HCT116 (cell line): Measurements from ENCODE around the gene STRN3. TPM values are rescaled to one million over a fixed set of nuclear protein-coding genes. Genes with fewer than 3 reads are reported as not detected.

Experiments used
- ATAC-seq: fragments of 200-7000 bp; cut with Tn5 transposase; 2 replicates; pipeline ENCODE4 v1.9.1; 2020; ENCODE audit warnings: mild to moderate bottlenecking, moderate library complexity
- BruUV-seq: library from RNA; stranded (reverse); fragments of 400-500 nt; replicated peaks from 2 replicates; lab custom pipeline; 2021; lab: Mats Ljungman, UMichigan
- CTCF ChIA-PET: fragments of 300-600 bp; sonication (Branson Sonifier 250); formaldehyde crosslinking; loops from one replicate; lab custom pipeline; 2021; ENCODE audit warnings: antibody characterized with exemption; lab: Charles Lee
- POLR2A ChIA-PET: fragments of 300-600, 350-600 bp; sonication (Branson Sonifier 250); formaldehyde crosslinking; loops from one replicate; lab custom pipeline; 2021; ENCODE audit warnings: antibody characterized with exemption; lab: Charles Lee
- RAD21 ChIA-PET, 2 experiments: fragments of 300-600 bp; sonication (Branson Sonifier 250); formaldehyde crosslinking; loops; one replicate each; lab custom pipeline; 2023; ENCODE audit warnings: low total read pairs in 2 of 2; ENCODE audit not compliant: uncharacterized antibody in 2 of 2, unreplicated experiment in 2 of 2, low non-redundant PET in 1 of 2; lab: Charles Lee
- DNase-seq: peaks from one replicate; pipeline ENCODE4 v3.0.0-alpha.2; 2010; ENCODE audit warnings: low read depth, low spot score
- H2AFZ ChIP-seq: fragments of 200-600 bp; shearing (Covaris generic), sonication (generic); 2 replicates; pipeline ENCODE4 v1.6.1; 2017; ENCODE audit warnings: low read depth, mixed run types, mixed read lengths, antibody characterized with exemption, low read length; ENCODE audit not compliant: poor library complexity, severe bottlenecking
- H3K27ac ChIP-seq: 2 replicates; pipeline ENCODE4 v1.5.1; 2012; ENCODE audit warnings: low read depth, low read length
- H3K27me3 ChIP-seq: fragments of 200-600 bp; sonication (generic); 2 replicates; pipeline ENCODE4 v1.6.1; 2016; ENCODE audit warnings: mixed run types, low read length, mixed read lengths; ENCODE audit not compliant: insufficient read depth
- H3K36me3 ChIP-seq, 2 experiments: fragments of 200-500 bp in 1 of 2; fragments of 200-600 bp in 1 of 2; sonication (Bioruptor generic) in 1 of 2; sonication (generic) in 1 of 2; 2 replicates each; pipeline versions ENCODE4 v1.5.1 to v1.6.1; 2014 to 2016; ENCODE audit warnings: low read length in 2 of 2, inconsistent platforms in 1 of 2, mixed read lengths in 1 of 2, mixed run types in 1 of 2; ENCODE audit not compliant: insufficient read depth in 2 of 2, control insufficient read depth in 1 of 2
- H3K4me1 ChIP-seq, 2 experiments: fragments of 200-600 bp in 1 of 2; sonication (generic) in 1 of 2; 2 replicates each; pipeline versions ENCODE4 v1.5.1 to v1.6.1; 2012 to 2017; ENCODE audit warnings: low read length in 2 of 2, inconsistent platforms in 1 of 2, mild to moderate bottlenecking in 1 of 2, mixed read lengths in 1 of 2, mixed run types in 1 of 2, moderate library complexity in 1 of 2; ENCODE audit not compliant: insufficient read depth in 2 of 2, control insufficient read depth in 1 of 2
- H3K4me2 ChIP-seq: fragments of 200-600 bp; sonication (generic); 2 replicates; pipeline ENCODE4 v1.6.1; 2017; ENCODE audit warnings: mixed run types, low read length, mixed read lengths
- H3K4me3 ChIP-seq, 2 experiments: fragments of 200-600 bp in 1 of 2; sonication (generic) in 1 of 2; replicated peaks in 1 of 2; 2 replicates each; pipeline ENCODE4 v1.5.1; 2011 to 2016; ENCODE audit warnings: low read length in 2 of 2, control low read depth in 1 of 2, low read depth in 1 of 2, mild to moderate bottlenecking in 1 of 2, mixed read lengths in 1 of 2, mixed run types in 1 of 2
- H3K79me2 ChIP-seq: fragments of 200-600 bp; sonication (generic); 2 replicates; pipeline ENCODE4 v1.6.1; 2017; ENCODE audit warnings: mild to moderate bottlenecking, mixed run types, low read length, moderate library complexity, mixed read lengths; ENCODE audit not compliant: insufficient read depth
- H3K9ac ChIP-seq: fragments of 200-600 bp; sonication (generic); 2 replicates; pipeline ENCODE4 v1.6.1; 2016; ENCODE audit warnings: low read length, mixed read lengths
- H3K9me2 ChIP-seq: fragments of 200-600 bp; sonication (generic), shearing (Covaris generic); 2 replicates; pipeline ENCODE4 v1.6.1; 2017; ENCODE audit warnings: mixed run types, mild to moderate bottlenecking, moderate library complexity; ENCODE audit not compliant: insufficient read depth
- H3K9me3 ChIP-seq, 2 experiments: fragments of 200-500 bp in 1 of 2; fragments of 200-600 bp in 1 of 2; sonication (Bioruptor generic) in 1 of 2; sonication (generic) in 1 of 2; 2 replicates each; pipeline ENCODE4 v1.6.1; 2014 to 2017; ENCODE audit warnings: low read length in 2 of 2, mixed read lengths in 2 of 2, inconsistent platforms in 1 of 2, low read depth in 1 of 2, mild to moderate bottlenecking in 1 of 2, mixed run types in 1 of 2, moderate library complexity in 1 of 2; ENCODE audit not compliant: control insufficient read depth in 1 of 2, insufficient read depth in 1 of 2
- H4K20me1 ChIP-seq: fragments of 200-600 bp; sonication (generic), shearing (Covaris generic); 2 replicates; pipeline ENCODE4 v1.6.1; 2017; ENCODE audit warnings: mixed run types, mild to moderate bottlenecking, moderate library complexity; ENCODE audit not compliant: insufficient read depth
- CEBPB ChIP-seq: IDR thresholded peaks from 2 replicates; pipeline ENCODE4 v1.6.1; 2012; ENCODE audit warnings: low read depth
- CTCF ChIP-seq, 3 experiments: fragments of 200-600 bp in 1 of 3; sonication (generic) in 1 of 3; IDR thresholded peaks in 2 of 3; conservative IDR thresholded peaks in 1 of 3; 2 replicates each; pipeline ENCODE4 v1.5.1; 2012 to 2017; ENCODE audit warnings: low read depth in 2 of 3, low read length in 2 of 3, antibody characterized with exemption in 1 of 3, borderline replicate concordance in 1 of 3, control low read depth in 1 of 3, mild to moderate bottlenecking in 1 of 3, mixed read lengths in 1 of 3, mixed run types in 1 of 3, moderate library complexity in 1 of 3; ENCODE audit not compliant: insufficient read depth in 1 of 3
- EGR1 ChIP-seq: IDR thresholded peaks from 2 replicates; pipeline ENCODE4 v1.6.1; 2012; ENCODE audit warnings: low read depth
- ELF1 ChIP-seq: IDR thresholded peaks from 2 replicates; pipeline ENCODE4 v1.6.1; 2012; ENCODE audit warnings: low read depth, borderline replicate concordance
- EZH2 ChIP-seq: fragments of 200-600 bp; sonication (generic); IDR thresholded peaks from 2 replicates; pipeline ENCODE4 v1.6.1; 2017; ENCODE audit warnings: antibody characterized with exemption, mixed run types
- EZH2phosphoT487 ChIP-seq: fragments of 200-600 bp; IDR thresholded peaks from 2 replicates; pipeline ENCODE4 v1.6.1; 2018; ENCODE audit warnings: antibody characterized with exemption, borderline replicate concordance
- FOSL1 ChIP-seq: IDR thresholded peaks from 2 replicates; pipeline ENCODE4 v1.6.1; 2012; ENCODE audit warnings: low read depth
- POLR2A ChIP-seq: IDR thresholded peaks from 2 replicates; pipeline ENCODE4 v1.7.0; 2011; ENCODE audit warnings: borderline replicate concordance; ENCODE audit not compliant: insufficient read depth, insufficient read length; ENCODE audit errors: extremely low read depth
- POLR2AphosphoS5 ChIP-seq: IDR thresholded peaks from 2 replicates; pipeline ENCODE4 v1.6.1; 2011; ENCODE audit warnings: mild to moderate bottlenecking, low read depth, low read length, moderate library complexity
- RAD21 ChIP-seq: IDR thresholded peaks from 2 replicates; pipeline ENCODE4 v1.6.1; 2012; ENCODE audit warnings: low read depth, mild to moderate bottlenecking
- SIN3A ChIP-seq: IDR thresholded peaks from 2 replicates; pipeline ENCODE4 v1.6.1; 2012; ENCODE audit warnings: low read depth
- SRF ChIP-seq: IDR thresholded peaks from 2 replicates; pipeline ENCODE4 v1.6.1; 2012; ENCODE audit warnings: low read depth
- TCF7L2 ChIP-seq: IDR thresholded peaks from 2 replicates; pipeline ENCODE4 v1.7.0; 2011; ENCODE audit warnings: borderline replicate concordance, inconsistent platforms; ENCODE audit not compliant: insufficient read depth, insufficient read length; ENCODE audit errors: extremely low read depth
- YY1 ChIP-seq: IDR thresholded peaks from 2 replicates; pipeline ENCODE4 v1.6.1; 2011; ENCODE audit warnings: low read length, low read depth, moderate library complexity, mild to moderate bottlenecking; ENCODE audit not compliant: insufficient replicate concordance; ENCODE audit errors: extremely low read depth
- ZFX ChIP-seq: fragments of 450-650 bp; IDR thresholded peaks from 2 replicates; pipeline ENCODE4 v1.6.1; 2017
- intact Hi-C: fragments of 100-400 bp; cut with micrococcal nuclease; formaldehyde crosslinking; loops from 2 replicates; pipeline ENCODE4 v1.10.0; 2022
- total RNA-seq: library from RNA; stranded (reverse); gene quantifications from one replicate; pipeline ENCODE4 v1.2.1, GENCODE V29; 2021; ENCODE audit not compliant: unreplicated experiment
- TF ChIP-seq, protein P1 (sequence below): IDR thresholded peaks from 2 replicates; pipeline ENCODE4 v1.6.1; 2011; ENCODE audit warnings: mild to moderate bottlenecking, low read length, moderate library complexity; ENCODE audit not compliant: insufficient replicate concordance; ENCODE audit errors: extremely low read depth
- TF ChIP-seq, protein P2 (sequence below): IDR thresholded peaks from 2 replicates; pipeline ENCODE4 v1.6.1; 2012

Gene STRN3
- total RNA-seq, 1 experiment from 2014 or later, result 43.4 TPM

DNA sequence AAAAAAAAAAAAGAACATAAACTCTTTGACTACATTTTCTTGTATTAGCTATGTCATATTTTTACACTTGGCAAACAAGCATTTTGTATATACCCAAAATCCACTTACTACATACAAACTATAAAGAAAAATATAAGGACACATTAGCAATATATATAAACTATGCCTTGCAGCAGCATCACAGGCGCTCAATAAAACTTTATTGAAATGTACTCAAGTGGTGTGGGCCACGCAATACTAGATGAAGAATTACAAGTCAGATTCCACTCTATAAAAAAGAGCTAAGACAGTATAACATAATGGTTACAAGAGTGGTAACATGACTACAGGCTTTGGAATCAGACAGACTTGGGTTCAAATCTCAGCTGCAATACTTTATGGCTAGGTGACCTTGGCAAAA is 3.8 kb downstream of the STRN3 start:
- BruUV-seq, result no TSS peak
- TF ChIP-seq, protein P1, sequence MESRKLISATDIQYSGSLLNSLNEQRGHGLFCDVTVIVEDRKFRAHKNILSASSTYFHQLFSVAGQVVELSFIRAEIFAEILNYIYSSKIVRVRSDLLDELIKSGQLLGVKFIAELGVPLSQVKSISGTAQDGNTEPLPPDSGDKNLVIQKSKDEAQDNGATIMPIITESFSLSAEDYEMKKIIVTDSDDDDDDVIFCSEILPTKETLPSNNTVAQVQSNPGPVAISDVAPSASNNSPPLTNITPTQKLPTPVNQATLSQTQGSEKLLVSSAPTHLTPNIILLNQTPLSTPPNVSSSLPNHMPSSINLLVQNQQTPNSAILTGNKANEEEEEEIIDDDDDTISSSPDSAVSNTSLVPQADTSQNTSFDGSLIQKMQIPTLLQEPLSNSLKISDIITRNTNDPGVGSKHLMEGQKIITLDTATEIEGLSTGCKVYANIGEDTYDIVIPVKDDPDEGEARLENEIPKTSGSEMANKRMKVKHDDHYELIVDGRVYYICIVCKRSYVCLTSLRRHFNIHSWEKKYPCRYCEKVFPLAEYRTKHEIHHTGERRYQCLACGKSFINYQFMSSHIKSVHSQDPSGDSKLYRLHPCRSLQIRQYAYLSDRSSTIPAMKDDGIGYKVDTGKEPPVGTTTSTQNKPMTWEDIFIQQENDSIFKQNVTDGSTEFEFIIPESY, result no peak
- TF ChIP-seq POLR2A (no peak), POLR2AphosphoS5 (no peak), SIN3A (no peak)
- TF ChIP-seq, all 23 proteins: peak for 0

DNA sequence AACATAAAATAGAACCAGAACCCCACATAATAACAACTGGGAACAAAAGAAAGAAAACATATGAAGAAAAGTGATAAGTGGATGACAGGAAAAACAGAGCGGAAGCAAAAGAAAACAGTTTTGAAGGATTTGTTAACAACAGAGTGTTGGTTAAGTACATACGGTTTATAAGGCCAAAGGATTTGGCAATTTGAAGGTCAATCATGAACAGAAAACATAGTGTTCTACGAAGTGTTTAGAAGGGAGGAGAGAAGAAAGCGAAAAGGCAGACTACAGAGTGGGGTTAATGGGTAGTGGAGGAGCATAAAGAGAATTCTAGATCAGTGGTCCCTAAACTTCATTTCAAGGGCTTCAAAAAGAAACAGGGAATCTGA is 4.6 kb downstream of the STRN3 start:
- H4K20me1 ChIP-seq, result 0 out of 2 replicates have a peak, but pooled peaks cover 4% of the 10 kb centered on the region
- no peak overlapping the region for H3K4me2 ChIP-seq
- peaks cover 8 to 9% of the 10 kb centered on the region in 2 experiments; a peak in 3 of 4 replicates for H3K4me1 ChIP-seq
- H3K9me3 ChIP-seq, result no peaks in the 10 kb centered on the region
- H3K79me2 ChIP-seq, result peaks cover 95% of the 10 kb centered on the region
- POLR2A ChIA-PET, result no interaction called here
- RAD21 ChIA-PET, result no interaction called here
- intact Hi-C loops, result no loop called here
- no peaks in the 10 kb centered on the region for H3K27me3 ChIP-seq
- DNase-seq (no peak), ATAC-seq (no peak)
- no peaks in the 10 kb centered on the region for H3K9me2 ChIP-seq
- BruUV-seq, result no TSS peak
- no peak overlapping the region for H3K9ac ChIP-seq
- H3K4me3 ChIP-seq, result no peak overlapping the region
- no peak overlapping the region for H3K27ac ChIP-seq
- H3K36me3 ChIP-seq, result peaks cover 0 to 22% of the 10 kb centered on the region in 2 experiments; a peak in 2 of 4 replicates
- CTCF ChIA-PET, result no interaction called here
- no peak overlapping the region for H2AFZ ChIP-seq
- TF ChIP-seq SIN3A, result no peak
- no peak for TF ChIP-seq CEBPB
- no peak for TF ChIP-seq POLR2A
- no peak for TF ChIP-seq ZFX
- TF ChIP-seq YY1, result no peak
- TF ChIP-seq POLR2AphosphoS5, result no peak
- TF ChIP-seq CTCF (IDR thresholded peaks at IDR 0.05 in 2 of 3, conservative IDR thresholded peaks at IDR 0.05 in 1 of 3; ENCODE audit: borderline replicate concordance in 1 of 3, insufficient read depth in 1 of 3, low read depth in 2 of 3, low read length in 2 of 3), result no peak
- no peak for TF ChIP-seq SRF
- no peak for TF ChIP-seq RAD21
- no peak for TF ChIP-seq EZH2phosphoT487
- no peak for TF ChIP-seq ELF1
- TF ChIP-seq, protein P2, sequence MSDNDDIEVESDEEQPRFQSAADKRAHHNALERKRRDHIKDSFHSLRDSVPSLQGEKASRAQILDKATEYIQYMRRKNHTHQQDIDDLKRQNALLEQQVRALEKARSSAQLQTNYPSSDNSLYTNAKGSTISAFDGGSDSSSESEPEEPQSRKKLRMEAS, result no peak
- no peak for TF ChIP-seq EGR1
- no peak for TF ChIP-seq EZH2
- TF ChIP-seq TCF7L2, result no peak
- TF ChIP-seq FOSL1, result no peak

More for the DNA sequence above, 3.8 kb downstream of the STRN3 start:
- H3K9me3 ChIP-seq, result no peaks in the 10 kb centered on the region
- 0 out of 2 replicates have a peak, but pooled peaks cover 4% of the 10 kb centered on the region for H4K20me1 ChIP-seq
- H3K9me2 ChIP-seq, result no peaks in the 10 kb centered on the region
- H3K4me1 ChIP-seq, result peaks cover 9 to 13% of the 10 kb centered on the region in 2 experiments; a peak in 3 of 4 replicates
- H3K27ac ChIP-seq, result no peak overlapping the region
- no peak overlapping the region for H2AFZ ChIP-seq
- RAD21 ChIA-PET, result no interaction called here
- CTCF ChIA-PET, result no interaction called here
- H3K4me3 ChIP-seq, result no peak overlapping the region
- H3K9ac ChIP-seq, result no peak overlapping the region
- H3K79me2 ChIP-seq, result peaks cover 87% of the 10 kb centered on the region
- POLR2A ChIA-PET, result no interaction called here
- DNase-seq (no peak), ATAC-seq (no peak)
- H3K4me2 ChIP-seq, result no peak overlapping the region
- peaks cover 0 to 22% of the 10 kb centered on the region in 2 experiments; a peak in 2 of 4 replicates for H3K36me3 ChIP-seq
- intact Hi-C loops, result no loop called here
- H3K27me3 ChIP-seq, result no peaks in the 10 kb centered on the region
